ENCODE data around the gene NUDT1.

- TF ChIP-seq CTCF (IDR thresholded peaks at IDR 0.05) (no peak), POLR2A (IDR thresholded peaks at IDR 0.05) (no peak), POLR2AphosphoS5 (IDR thresholded peaks at IDR 0.05) (no peak), EP300 (IDR thresholded peaks at IDR 0.05) (no peak)
Measured at GRCh38 chr7:2211926-2212325, 30.1 kb upstream of the NUDT1 start.

All from upper lobe of left lung (tissue), 4 donors.